ENCODE results near the gene ABCB10.
"Not testable (repeated sequence)": the region's sequence is repeated elsewhere in the genome, so short reads cannot be mapped to it uniquely, and the experiment has no call there.

Gene ABCB10

DNA sequence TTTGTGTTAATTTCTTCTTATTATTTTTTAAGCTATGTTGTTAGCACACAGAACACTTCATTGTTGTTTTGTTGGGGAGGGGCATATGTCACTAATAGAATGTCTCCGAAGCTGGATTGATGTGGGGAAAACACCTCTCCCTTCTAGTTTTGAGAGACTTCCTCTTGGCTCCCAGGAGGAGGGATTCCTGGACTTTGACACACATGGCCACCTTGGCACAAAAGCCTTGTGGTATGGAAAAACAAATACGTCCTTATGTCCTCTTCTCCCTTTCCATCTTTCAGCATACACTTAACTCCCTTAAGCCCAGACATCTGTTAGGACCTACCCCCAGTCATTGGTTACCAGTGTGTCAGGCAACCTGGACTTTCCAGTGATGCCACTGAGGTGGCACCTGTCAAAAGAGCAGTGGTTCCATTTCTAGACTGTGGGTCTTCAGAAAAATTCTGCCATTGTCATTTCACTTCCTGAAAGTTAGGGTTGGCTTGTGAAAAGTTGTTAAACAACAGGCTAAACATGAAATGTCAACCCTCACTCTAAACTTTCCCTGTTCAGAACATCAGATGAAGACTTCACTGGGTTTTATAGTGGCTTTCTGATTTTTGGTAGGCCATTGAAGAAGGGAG lies 12.5 kb upstream of the ABCB10 start:
- DNase-seq = no peak

DNA sequence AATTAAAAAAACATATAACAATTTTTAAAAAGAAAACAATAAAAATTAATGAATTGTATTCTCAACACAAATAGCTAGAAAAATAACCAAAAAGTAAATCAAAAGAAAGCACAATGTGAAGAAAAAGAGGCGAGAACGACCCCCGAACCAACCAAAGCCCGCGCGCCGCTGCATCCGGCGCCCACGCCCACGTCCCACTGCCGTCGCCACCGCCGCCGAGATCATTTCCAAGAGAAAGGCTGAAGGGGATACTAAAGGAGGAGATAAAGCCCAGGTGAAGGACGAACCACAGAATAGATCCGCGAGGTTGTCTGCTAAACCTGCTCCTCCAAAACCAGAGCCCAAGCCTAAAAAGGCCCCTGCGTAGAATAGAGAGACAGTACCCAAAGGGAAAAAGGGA lies 11.8 kb upstream of the ABCB10 start:
- no peak for DNase-seq

DNA sequence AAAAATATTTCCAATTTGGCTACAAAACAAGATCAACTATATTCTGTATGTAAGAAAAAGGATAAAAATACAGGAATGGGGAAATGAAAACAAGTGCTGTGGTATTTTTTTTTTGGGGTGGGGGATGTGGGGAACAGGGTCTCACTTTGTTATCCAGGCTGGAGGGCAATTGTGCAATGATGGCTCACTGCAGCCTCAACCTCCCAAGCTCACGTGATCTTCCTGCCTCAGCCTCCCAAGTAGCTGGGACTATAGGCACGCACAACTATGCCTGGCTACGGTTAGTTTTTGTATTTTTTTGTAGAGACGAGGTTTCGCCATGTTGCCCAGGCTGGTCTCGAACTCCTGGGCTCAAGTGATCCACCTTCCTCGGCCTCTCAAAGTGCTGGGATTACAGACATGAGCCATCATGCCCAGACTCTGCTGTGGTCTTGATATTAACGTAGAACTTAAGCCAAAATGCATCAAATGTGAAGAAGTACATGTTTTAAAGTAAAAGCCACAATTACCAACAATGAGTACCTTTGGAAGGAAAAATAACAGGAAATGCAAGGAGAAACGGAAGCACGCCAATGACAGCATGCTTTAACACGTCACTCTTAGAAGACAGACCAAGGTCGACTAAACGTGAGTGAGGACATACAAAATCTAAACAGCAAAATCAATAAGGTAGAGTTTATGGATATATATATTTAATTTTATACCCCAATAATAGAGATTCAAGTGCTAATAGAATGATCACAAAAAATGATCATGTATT lies 8.8 kb upstream of the ABCB10 start:
- no peak for DNase-seq

DNA sequence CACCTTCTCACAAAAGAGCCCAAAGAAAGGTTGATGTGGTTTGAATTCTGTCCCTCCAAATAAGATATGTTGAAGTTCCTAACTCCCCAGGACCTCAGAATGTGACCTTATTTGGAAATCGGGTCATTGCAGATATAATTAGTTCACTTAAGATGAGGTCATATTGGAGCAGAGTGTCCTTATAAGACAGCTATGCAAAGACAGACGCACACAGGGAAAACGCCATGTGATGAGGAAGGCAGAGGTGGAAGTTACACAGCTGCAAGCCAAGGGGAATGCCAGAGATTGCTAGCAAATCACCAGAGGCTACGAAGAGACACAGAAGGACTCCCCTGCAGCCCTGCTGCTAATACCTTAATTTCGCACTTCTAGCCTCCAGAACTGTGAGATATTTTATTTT lies 5.2 kb upstream of the ABCB10 start:
- DNase-seq = no peak

DNA sequence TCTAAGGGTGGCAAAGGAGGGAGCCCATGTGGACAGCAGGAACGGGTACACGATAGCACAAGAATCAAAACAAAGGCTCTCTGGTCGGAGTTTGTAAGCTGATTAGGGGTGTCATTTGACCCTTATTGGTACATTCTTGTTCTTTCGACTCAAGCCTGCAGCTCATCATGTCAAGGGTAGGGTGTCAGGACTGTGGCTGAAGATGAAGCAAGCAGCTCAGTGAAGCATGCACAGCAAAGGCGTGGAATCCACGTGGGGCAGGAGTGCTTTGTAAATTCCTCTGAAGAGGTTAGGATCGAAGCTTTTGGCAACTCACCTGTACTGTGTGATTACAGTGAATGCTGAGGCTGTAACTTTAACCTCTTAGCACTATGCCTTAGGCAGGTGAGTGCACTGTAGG lies 4.7 kb upstream of the ABCB10 start:
- no peak for DNase-seq

DNA sequence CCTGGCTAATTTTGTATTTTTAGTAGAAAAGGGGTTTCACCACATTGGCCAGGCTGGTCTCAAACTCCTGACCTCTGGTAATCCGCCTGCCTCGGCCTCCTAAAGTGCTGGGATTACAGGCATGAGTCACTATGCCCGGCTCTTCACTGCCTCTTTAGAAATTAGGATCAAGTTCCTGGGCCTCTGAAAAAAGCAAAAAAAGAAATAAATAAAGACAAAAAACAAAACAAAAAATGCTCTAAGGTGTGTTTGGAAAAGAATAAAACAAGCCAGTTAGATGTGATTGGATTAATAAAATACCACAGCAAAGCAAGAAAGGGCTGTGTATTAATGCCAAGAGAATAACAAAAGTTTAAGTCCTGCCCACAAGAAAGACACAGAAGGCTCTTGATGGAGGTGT lies 4.2 kb upstream of the ABCB10 start:
- no peak for DNase-seq

DNA sequence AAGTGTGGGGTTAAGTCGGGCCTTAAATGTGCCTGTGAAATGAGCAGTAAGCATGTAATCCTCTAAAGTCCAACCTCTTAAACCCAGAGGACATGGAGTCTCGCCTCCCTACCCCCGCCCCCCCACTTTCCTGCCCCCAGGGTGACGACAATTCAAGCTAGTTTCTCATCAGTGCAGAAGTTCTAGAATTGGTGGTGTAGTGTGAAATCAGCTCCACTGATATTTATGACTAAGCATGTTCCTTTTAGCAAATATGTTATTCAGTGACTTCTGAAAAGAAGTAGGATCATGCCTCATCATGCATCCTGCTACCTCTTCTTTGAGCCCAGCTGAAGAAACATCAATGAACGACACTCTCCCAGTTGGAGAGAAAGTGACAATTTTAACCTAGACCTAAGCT lies 2.6 kb upstream of the ABCB10 start:
- no peak for DNase-seq

DNA sequence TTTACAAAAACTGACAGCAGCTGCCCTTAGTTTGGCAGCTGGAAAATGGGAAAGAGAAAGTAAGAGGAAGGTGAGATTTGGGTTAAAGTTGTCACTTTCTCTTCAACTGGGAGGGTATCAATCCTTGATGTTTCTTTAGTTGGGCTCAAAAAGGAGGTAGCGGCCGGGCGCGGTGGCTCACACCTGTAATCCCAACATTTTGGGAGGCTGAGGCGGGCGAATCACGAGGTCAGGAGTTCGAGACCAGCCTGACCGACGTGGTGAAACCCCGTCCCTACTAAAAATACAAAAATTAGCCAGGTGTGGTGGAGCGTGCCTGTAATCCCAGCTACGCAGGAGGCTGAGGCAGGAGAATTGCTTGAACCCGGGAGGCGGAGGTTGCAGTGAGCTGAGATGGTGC lies 1.6 kb upstream of the ABCB10 start:
- DNase-seq = not testable (repeated sequence)

DNA sequence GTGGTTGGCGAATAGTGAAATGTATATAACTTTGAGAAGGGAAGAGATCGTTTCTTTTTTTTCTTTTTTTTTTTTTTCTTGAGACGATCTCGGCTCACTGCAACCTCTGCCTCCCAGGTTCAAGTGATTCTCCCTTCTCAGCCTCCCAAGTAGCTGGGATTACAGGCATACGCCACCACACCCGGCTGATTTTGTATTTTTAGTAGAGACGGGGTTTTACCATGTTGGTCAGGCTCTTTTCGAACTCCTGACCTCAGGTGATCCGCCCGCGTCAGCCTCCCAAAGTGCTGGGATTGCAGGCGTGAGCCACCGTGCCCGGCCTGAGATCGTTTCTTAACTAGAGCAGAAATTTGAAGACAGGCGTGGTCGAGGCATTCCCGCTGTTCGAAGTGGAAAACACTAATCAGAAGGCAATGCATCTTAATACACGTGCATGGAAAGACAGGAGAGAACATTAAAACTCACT lies 862 bp upstream of the ABCB10 start:
- not testable (repeated sequence) for DNase-seq

DNA sequence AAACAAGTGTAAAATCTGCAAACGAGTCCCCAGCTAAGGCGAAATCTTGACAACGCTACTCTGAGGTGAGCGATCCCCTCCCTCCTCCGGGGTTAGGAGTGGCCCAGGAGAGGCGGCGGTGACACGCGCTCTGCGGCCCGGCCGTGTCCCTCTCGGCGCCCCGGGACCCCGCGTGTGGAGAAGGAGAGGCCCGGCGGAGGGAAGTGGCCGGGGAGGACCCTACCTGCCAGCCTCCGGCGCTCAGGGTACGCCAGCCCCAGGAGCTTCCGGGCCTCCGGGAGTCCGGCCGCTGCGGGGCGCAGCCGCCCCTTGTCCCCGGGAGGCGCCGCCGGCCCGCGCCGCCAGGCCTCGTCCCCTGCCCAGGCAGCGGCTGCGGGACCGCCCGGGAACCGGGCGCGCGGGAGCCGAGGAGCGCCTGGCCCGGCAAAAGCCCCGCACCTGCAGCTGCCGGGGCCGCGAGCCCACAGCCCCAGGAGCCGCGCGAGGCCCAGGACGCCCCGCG lies 543 bp downstream of the ABCB10 start:
- DNase-seq = no peak

DNA sequence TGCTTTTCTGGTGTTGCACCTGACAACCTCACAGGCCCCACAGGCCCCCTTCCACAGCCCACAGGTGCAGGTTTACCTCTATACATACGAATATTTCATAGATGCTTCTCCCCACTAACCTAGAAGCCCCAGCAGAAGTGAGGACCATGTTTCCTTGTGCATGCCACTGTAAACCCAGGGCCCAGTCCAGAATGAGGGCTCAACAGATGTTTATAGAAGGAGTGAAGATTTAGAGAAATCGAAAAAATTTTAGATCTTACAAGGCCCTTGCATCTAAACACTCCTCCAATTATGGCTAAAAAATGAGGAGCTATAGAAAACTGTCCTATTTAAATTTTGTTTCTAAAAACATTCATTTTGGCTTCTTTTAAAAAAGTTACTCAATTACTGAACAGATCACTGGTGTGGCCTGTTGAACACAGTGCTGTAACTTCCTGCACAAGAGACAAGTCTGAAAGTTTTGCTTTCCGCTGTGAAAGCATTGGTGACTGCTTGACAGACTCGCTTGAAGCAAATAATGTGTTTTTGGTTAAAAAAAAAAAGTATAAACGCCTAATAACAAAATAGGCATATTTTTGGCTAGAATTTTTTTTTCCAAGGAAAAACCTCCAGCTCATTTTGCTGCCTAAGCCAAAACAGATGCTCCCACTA lies 1.2 kb downstream of the ABCB10 start:
- DNase-seq = no peak

DNA sequence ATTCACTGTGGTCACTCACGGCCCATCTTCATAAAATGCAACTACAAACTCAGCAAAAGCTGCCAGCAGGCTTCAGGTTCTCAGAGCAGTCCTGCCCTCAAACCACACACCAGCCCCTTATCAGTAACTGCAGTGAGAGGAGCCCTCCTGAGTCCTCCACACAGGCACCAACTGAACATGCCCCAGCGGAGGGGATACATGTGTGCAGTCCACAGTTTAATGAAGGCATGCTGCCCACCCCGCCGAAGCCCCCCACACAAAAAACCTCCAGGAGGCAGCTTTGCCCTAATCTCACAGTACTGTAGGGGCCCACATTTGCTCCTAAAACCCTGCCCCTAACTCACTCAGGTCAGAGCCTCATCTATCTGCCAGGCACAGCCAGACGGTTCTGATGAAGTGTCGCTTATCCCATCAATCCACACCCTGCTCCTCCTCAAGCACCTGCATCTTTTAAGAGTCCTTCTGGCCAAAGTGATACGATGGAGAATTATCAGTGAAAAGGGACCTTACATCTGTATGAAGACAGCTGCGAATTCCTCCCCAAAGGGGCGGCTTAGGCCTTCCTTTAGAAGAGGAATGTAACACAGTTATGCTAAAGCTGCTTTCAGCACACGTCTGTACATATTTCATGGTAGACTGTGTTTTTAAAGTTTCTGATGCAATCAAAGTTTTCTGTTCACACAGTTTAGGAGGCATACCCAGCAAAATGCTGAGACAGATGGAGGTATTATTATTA lies 3.5 kb downstream of the ABCB10 start:
- DNase-seq = no peak

DNA sequence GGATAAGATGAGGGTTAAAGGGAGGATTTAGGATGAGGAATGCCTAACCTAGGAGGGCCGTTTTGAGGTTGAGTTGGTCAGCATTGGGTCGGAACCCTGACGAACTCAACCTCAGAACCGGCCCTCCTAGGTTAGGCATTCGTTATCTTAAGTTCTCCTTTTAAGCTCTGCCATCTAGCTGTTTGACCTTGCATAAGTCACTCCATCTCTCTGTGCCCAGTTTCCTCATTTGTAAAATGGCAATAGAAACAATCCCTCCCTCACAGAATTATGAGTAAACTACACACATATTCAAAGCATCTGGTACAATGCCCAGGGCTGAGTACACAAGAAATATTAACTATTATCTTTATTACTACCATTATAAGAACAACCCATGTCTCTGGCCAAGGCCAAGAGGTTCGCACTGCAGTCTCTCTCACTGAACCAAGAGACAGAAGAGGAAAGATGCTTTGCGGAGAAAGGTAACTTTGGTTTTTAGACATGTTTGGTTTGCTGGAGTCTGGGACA lies 4.8 kb downstream of the ABCB10 start:
- DNase-seq = no peak

DNA sequence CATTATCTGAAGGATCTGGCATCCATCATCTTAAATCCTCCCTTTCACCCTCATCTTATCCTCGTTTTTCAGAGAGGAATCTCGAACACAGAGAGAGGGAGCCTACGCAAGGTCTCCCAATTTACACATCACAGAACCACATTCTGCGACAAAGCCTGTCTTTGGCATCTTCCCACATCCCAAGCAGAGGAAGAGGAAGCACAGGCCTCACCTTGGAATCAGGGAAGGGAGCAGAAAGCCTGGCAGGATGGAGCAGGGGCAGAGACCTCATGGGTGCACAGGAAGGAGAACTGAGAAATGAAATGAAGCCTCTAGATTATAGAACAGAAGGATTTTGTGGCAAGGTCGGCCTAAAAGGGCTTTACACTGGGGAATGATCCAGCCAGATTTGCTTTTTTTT lies 5.8 kb downstream of the ABCB10 start:
- DNase-seq = no peak

DNA sequence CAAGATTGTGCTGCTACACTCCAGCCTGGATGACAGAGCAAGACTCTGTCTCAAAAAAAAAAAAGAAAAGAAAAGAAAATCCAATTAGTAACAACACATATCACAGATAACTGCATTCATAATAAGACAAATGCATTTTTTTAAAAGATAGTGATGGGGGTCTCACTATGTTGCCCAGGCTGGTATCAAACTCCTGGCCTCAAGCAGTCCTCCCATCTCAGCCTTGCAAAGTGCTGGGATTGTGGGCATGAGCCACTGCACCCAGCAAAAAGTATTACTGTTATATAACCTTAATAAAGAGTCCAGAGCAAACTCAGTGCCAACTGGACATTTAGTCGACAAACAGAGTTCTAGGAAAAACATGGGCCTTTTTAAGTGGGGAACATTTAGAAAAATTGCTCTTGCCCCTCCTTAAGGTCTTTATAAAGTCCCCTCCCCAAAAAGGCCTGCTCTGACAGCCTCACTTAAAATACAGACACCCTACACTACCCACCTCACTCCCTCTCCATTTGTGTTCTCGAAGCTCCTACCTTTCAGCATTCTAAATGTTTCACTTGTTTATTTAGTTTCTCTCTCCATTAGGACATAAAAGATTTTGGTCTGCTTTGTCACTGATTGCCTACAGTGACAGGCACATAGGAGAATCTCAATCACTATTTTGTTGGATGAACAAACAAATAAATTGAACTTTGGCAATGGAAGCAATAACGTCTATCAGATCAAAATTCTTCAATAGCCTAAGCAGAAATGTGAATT lies 7.5 kb downstream of the ABCB10 start:
- DNase-seq = no peak

DNA sequence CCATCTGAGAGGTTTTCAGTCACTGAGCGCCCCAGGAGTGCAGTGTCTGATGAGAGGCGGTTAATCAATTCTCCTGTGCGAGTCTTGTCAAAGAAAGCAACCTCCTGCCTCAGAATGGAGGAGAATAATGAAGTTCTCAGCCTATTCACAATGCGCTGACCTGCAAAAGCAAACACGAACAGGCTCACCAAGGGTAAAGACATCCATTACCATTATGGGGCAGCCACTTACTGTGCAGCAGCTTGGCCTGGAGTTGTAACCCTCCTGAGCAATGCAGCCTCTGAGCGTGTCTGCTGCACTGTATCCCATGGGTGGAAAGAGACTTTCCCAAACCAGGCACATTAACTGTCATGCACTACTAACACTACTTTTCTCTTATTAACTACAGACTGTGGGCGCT lies 11.0 kb downstream of the ABCB10 start:
- DNase-seq = no peak

DNA sequence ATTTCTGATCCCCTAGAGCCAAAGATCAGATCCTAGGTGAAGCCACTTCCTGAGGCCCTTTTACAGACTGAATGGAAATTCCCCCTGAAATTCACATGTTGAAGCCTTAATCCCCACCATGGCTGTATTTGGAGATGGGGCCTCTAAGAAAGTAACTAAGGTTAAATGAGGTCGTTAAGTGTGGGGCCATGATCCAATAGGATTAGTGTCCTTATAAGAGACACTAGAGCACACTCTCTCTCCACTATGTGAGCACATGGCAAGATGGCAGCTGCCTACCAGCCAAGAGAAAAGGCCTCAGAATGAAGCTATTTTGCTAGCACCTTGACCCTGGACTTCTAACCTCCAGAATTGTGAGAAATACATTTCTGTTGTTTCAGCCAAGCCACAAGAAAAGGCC lies 13.9 kb downstream of the ABCB10 start:
- DNase-seq = no peak

DNA sequence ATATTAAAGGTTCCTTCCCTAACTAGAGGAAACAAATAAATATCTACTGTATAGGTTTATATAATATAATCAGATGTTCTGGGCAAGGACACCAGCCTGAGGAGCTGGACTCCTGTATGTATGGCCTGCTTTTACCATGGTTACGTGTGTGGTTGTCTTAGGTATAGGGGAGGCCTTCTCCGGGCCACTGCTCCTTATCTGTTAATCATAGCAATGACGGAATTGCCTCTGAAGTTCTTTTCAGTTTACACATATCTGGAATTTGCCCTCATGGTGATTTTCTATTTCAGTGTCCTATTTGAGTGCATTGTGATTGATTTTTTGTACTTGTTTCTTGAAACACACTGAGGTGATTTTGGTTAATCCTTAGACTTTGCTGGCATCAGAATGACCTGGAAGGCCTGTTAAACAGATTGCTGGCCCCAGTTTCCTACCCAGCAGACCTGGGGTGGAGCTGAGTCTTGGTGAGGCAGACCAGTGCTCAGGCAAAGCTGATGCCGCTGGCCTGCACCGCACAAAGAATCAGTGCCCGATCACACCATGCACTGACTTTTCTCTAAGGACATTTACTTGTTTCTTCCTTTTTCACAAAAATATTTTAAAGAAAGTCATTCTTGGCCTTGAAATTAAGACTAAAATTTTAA lies 18.5 kb downstream of the ABCB10 start:
- no peak for DNase-seq

DNA sequence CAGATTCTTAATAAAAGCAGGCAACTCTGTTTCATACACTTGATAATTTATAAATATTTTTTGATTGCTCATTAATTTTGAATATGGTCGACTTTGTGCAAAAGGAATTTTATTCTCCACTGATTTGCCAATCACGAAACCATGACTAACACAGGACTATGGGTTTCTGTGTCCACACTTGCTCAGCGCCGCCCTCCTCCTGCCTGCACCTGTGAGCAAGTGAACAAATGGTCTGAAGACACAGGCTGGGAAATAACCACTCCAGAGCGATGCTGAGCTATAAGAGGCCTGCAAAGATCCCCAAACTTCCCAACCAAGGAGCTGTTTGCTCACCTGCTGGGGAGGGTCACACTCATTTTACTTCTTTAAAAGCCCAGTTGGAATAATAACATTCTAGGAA lies 19.6 kb downstream of the ABCB10 start:
- DNase-seq = no peak

DNA sequence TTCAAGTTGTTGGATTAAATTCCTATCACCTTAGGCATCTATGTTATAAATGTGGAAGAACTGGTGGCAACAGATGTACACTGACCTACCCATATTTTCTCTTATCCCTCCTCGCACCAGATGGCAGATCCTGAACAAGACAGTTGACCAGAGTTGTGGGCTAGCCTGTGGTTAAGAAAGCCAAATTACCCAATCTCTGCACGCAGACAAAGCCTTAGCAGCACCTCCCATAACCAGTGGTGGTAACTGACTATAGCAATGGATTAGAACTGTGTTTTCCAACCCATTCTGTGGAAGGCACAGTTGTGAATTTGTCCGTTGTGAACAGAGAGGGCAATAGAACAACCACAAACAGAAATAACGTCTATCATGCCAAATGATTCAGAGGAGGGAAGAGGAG lies 20.6 kb downstream of the ABCB10 start:
- DNase-seq = no peak

DNA sequence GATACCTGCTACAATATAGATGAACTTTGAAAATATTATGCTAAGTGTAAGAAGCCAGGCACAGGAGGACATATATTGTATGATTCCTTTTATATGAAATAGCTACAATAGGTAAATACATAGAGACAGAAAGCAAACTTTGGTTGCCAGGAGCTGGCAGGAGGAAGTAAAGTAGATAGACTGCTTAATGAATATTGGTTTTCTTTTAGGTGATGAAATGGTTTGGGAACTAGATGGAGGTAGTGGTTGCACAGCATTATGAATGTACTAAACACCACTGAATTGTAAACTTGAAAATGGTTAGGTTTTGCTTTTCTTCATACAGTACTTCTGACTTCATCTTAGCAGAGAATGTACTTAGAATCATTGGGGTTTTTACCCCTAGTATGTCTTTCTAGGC lies 21.5 kb downstream of the ABCB10 start:
- DNase-seq = no peak

DNA sequence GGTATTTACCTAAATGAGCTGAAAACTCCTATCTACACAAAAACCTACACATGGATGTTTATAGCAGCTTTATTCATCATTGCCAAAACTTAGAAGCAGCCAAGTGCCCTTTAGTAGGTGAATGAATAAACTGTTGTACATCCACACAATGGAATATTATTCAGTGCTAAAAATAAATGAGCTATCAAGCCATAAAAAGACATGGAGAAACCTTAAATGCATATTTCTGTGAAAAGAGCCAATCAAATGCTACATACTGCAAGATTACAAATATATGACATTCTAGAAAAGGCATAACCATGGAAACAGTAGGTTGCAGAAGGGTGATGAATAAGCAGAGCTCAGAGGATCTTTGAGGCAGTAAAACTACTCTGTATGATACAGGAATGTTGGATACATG lies 23.3 kb downstream of the ABCB10 start:
- DNase-seq = no peak

All from effector CD8-positive, alpha-beta T cell (primary cell).